ENCODE data around the gene CAMTA1.

The CAMTA1 gene

DNA sequence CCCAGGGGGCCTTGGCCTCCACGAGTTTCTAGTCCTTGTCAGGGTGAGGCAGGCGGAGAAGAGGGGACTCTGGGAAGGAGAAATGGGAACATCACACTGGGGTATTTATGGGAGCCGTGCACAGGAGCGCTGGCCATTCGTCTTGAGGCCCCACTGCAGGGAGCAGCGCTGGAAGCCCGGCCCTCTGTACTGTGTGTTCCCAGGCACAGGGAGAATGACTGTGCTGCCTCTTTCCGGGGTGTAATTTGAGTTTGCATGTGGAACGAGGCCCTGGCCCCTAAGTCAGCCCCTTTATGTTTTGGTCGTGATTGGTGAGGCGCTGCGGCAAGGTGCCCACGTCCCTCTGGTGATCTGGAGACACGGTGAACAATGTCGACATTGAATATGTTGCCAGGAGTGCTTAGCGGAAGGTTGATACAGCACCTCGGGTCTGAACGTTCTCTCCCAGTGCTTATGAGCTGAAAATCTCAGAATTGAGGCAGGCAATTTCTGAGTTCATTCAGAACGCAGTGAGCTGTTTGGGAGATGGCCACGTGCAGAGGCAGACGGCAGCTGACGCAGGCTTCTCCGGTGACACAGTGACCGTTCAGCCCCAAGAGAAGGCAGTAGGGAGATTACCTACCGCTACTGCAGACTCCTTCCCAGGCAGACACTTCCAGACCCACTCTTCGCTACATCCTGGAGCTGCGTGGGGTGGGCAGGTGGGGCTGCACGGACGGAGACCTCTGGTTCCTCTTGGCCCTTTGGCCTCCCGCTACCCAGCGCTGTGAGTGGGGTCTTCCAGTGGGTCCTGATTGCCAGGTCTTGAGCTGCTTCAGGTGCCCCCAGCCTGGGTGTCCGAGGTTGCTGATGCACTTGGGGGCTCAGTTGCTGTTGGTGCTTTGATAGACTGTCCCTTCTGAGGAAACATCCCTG is 265.8 kb downstream of the CAMTA1 start:
- no peak for DNase-seq

DNA sequence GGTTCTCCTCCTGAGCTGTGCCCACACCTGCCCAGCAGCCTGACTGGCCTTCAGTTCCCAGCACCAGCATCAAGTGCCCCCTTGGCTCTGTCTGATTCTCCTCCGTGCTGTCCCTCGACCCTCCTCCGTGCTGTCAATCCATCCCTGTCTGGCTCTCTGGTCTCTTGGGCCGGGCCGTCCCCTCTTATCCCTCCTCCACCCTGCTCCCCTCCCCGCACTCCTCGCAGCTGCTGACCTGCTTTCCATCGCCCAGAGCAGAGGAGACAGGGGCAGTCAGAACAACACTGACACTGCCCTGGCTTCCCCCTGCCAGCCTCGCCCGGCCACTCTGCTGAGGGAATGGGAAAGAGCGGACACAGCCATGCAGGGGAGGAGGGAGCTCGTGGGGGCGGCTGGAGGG is 267.4 kb downstream of the CAMTA1 start:
- no peak for DNase-seq

DNA sequence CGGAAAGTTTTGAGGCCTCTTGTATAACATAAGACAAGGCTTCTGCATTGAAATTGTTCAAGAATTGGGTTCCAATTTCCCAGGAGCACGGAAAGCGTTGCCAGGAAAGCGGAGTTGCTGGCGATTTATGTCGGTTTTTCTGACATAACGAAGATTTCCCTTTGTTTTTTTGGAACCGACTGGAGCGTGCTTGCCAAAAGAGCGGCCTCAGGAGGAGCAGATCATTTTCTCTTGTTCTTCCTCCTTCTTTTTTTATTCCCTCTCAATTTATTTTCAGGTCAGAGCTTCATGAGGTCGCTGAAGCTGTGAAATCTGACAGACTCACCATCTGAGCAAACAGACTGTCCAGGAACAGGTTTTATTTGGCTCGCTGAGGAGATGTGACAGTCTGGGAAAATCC is 275.5 kb downstream of the CAMTA1 start:
- no peak for DNase-seq

DNA sequence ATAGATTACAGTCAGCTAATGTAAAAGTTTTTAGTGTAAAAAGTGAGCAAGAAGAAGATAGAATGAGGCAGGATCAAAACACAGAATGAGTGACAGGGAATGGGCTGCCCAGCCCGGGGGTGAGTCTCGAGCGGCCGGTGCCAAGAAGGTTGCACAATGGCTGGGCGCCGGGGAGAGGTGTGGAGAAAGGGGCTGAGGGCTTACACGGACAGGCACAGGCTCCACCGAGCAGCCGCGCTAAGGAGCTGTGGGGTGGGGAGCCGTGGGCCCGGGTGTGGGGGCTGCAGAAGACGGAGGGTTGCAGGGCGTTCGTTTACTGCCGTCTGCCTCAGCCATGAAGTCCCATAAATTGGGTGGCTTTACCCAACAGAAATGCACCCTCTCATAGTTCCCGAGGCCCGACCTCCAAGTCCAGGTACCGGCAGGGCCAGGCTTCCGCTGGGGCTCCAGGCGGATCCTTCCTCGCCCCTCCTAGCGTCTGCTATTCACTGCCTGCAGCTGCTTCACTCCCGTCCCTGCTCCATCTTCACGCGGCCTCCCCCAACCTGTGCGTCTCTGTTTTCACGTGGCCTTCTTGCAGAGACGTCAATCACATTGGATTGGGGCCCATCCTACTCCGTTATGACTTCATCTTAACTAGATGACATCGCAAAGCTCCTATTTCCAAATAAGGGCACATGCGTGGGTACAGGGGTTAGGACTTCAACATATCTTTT is 277.2 kb downstream of the CAMTA1 start:
- no peak for DNase-seq

DNA sequence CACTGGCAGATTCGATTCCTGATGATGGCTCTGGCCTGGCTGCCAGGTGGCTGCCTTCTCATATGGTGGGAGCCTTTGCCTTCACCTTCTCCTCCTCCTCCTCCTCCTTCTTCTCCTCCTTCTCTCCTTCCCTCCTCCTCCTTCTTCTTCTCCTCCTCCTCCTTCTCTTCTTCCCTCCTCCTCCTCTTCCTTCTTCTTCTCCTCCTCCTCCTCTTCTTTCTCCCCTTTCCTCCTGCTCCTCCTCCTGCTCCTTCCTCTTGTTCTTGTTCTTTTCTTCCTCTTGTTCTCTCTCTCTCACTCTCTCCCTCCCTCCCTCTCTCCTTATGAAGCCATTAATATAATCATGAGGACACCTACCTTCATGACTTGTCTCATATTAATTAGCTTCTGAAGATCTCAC is 278.7 kb downstream of the CAMTA1 start:
- DNase-seq: no peak

DNA sequence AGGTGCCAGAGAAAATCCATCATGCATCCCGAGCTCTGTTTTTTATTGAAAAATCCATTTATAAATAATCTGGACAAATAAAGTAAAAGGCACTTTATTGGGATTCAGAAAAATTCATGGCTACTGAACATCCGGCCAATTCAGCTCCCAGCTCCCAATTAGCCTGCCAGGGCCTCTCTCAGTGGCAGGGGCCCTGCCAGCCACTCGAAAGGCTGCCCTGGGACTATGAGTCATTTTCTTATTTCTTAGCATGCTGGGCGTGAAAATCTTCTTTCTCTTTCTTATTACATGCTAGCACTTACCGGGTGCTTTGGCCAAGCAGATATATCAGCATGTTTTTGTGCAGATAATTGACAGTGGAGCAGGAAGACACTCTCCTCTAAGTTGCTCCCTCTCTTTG is 283.3 kb downstream of the CAMTA1 start:
- DNase-seq: no peak

DNA sequence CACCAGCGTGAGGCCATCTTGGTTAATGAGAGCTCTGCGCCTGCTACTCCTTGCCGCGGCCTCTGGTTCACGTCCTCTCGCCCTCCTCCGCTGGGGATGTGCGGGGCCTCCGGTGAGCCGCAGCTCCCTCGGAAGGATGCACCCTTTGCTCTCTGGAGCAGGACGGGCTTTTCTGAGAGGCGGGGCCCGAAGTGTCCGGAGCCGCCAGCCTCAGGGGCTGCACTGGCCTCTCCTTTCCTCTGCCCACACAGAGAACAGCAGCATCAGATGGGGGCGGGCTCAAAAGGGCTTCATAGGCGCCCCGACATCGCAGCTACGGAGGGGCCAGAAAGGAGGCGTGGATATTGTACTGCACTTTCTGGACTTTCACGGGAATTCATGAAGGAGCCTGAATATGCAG is 284.7 kb downstream of the CAMTA1 start:
- no peak for DNase-seq

DNA sequence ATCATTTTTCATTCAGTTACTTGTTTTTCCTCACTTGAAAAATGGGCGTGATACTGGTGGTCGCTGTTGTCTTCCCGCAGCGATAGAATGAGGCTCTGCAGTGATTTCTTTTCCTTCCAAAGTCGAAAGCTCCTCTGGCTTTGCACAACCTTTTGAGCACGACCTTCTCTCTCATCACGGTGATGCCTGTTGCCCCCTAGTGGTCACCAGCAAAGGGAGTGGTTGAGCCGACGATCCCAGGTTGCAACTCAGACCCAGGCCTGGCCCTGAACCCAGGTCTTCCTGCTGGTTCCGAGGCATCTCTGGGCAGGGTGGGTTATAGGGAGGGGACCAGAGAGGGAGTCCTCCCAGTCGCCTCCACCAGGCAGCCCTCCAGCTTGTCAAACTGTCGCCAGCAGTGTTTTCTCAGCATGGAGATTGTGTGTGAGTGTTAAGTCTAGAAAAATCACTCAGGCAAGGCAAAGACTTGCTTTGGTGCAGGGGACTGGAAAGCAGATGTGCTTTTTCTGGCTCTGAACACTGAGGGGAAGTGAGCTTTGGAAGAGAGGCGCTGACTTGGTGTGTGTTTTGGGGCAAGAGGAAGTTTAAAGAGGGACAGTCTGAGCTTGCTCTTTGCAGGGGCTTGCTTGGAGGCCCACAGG is 285.3 kb downstream of the CAMTA1 start:
- peak; percentile 15 for DNase-seq

DNA sequence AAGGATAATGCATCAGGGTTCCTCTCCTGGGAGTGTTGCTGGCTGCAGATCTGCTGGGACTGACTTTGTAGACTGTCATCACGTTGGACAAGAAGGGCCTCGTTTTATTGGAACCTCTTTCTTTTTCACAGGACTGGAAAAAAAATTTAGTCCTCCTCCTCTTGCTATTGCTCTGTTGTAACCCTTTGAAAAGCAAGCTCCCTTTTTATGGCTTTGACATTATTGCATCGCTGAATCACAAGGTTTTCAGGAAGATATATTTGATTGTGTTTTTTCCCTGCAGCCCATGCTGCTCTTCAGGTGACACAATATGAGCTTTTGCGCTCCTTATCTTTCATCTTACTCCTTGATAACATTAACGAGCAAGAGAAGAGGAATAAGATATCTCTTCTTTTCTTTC is 290.9 kb downstream of the CAMTA1 start:
- no peak for DNase-seq

DNA sequence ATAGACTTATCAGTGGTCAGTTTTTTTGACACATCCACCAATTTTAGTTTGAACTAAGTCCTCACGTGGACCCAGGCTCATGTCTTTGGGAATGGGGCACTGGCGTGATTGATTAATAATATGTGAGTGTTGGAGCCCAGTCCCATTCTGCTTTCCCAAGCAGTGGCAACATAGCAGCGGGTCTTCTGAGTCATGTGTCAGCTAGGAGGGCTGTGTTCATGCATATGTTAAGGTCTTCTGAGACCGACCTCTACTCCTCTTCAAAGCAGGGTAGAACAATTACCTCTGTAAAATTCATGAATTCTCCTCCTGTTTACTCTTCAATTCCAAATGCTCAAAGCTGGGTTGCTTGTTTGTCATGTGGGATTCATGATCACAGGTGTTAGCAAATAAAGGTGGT is 291.3 kb downstream of the CAMTA1 start:
- no peak for DNase-seq

DNA sequence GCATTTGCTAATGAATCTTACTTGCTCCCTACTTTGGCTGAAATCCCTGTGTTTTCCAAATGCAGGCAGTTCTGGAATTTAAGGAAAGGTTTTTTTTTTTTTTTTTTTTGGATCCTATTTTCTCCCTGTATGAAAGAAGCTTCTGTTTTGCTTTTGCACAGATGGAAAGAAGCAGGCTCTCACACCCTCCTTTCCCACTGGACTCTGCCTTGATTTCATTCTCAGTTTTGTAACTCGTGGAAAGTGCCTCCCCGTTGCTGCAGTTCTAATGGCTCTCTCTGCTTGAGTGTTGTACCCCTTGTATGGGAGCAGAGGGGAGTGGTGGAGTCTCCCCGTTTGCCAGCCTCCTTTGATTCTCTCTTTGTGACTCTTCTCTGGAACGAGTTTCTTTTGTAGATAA is 291.9 kb downstream of the CAMTA1 start:
- DNase-seq: no peak

DNA sequence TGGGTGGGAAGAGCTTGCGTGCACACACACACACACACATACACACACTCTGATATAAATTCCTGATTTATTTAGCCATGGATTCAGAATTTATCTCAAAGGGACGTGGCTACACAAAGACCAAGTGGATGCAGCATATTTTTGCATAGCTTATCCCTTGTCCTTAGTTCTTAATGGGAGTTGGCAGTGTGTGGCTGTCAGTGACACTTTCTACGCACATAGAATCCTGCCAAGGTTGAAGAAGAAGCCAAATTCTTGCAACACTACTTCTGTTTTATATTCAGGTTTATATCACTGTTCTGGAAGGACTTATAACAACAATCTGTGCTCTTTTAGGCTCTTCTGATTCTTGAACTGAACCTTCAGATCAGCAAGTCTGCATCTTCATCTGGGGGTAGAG is 292.7 kb downstream of the CAMTA1 start:
- DNase-seq: no peak

DNA sequence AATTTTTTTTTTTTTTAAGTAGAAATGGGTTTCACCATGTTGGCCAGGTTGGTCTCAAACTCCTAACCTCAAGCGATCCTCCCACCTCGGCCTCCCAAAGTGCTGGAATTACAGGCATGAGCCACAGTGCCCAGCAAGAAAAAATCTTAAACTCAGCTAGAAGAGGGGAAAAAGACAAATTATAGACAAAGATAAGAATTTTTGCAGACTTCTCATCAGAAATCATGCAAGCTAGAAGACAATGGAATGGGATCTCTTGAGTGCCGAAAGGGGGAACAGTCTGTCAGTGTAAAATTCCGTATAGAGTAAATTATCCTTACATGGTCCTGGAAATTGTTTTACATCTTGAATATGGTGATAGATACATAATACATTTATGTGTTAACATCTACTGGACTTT is 294.4 kb downstream of the CAMTA1 start:
- no peak for DNase-seq

DNA sequence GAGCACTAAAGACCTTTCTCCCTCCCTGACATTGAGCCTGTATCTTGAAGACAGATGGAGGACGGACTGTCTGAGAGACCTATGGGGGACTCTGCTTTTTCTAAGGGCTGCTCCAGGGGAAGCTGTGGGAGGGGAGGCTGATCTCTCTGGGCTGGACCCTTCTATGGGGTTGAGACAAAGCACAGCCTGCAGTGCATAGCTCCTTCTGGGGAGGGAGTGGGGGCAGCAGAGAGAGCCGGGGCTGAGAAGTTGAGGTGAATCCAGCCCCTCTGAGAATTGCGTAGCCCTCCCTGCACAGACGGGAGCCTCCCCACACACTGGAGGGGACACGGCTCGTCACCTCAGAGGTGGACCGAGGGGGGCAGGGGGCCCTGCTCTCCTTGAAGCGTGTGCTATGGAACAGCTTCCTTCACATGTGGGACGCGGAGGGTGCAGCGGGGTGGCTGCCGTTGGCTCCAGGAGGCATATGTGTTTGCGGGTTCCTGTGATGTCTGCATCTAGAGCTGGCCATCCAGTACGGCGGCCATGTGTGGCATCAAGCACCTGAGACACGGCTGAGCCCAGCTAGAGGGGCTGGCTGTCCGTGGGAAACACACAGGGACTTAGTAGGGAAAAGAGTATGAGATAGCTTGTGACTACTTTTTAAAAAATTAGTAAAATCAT is 299.1 kb downstream of the CAMTA1 start:
- no peak for DNase-seq

DNA sequence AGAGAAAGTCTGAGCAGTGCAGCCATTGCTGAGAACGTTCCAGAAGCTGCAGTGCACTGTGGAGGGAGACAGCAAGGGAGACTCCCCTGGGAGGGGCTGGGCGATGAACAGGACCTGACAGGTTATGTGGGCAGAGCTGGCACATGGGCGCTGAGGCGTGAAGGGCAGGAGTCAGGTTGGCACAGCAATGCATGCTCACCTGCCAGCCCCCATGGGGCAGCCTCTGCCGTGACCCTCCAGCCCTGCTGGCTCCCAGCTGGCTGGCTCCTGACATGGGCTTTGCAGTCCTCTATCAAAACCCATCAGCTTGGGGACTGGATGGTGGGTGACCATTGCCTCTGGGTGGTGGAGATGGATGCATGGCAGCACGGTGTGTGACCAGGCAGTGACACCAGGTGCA is 300.3 kb downstream of the CAMTA1 start:
- no peak for DNase-seq

DNA sequence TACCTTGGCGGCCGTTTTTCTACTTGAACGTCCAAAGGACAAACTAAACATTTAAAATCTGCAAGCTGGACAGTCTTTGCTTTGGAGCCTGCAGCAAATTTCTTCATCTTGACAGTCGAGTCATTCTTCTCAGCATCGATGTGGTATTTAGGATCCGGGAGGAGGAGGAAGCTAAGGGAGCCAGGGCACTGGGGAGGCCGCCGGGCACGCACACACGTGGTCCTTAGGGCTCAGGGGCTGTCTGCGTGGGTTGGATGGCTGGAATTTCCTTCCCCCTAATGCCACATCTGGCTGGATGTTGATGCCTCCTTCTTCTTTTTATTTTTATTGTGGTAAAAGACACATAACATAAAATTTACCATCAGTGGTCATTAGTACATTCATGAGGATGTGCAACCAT is 300.9 kb downstream of the CAMTA1 start:
- DNase-seq: no peak

DNA sequence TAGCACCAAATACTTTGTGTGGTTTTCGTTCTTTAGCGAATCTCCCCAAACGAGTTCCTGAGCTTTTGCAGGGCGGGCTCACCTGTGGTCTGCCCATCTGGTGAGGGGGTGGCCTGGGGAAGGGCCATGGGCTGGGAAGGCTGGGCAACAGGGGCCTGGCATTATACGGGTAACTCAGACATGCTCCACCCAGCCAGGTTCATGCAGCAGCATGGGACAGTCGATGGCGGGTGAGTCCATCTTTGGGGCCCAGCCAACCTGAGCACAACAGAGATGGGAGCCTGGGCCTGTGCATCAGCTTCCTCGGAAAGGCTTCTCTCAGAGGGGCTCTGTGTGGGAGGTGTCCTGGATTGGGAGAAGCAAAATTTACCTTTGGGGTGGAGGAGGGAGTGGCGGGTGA is 302.6 kb downstream of the CAMTA1 start:
- no peak for DNase-seq

DNA sequence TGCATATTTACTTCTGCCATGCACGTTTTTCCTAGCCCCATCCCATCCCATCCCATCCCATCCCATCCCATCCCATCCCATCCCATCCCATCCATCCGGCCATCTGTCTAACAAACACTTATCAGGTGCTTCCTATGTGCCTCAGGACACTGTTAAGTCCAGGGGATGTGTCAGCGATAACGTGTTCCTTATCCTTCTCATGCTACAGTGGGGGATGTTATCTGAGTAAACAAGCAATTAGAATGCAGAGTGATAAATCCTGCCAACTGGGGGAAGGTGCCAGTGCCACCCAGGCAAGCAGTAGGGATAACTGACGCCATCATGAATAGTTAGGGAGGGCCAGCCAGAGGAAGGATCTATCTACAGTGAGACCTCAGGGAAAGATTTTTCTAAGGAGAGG is 304.2 kb downstream of the CAMTA1 start:
- DNase-seq: no peak

DNA sequence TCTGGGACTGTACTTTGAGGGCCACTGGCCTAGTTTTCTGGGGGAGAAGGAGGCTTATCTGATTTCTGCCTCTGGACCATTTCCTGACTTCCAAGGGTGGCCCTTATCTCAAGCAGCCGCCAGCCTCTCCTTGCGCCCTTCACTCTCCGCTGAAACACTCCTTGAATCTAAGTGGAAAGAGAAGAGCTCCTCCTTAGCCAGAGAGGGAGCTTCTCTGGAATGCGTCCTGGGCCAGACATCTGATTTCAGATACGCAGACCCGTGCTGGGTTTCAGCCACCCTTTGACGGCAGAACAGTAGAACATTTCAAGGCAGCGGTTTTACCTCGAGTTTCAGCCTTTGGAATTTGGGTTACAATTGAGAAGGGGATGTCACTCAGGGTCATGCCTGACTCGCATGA is 308.0 kb downstream of the CAMTA1 start:
- DNase-seq: no peak

DNA sequence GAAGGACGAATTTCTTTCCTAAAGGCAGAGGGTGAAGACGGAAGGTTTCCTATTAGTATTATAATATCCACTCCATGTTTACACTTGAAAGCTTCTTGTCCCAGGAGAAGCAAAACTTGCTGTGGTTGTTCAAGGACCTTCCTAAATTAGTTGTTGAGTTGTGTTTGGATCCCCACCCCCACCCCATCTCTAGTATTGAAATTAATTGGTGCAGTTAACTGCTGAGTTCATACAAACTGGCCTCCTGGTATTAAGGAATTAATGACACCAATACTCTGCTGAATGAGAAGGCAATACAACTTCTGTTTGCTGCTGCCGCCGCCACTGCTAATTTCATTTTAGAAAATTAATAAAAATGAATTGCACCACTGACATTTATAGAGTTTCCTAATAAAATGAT is 308.8 kb downstream of the CAMTA1 start:
- no peak for DNase-seq

DNA sequence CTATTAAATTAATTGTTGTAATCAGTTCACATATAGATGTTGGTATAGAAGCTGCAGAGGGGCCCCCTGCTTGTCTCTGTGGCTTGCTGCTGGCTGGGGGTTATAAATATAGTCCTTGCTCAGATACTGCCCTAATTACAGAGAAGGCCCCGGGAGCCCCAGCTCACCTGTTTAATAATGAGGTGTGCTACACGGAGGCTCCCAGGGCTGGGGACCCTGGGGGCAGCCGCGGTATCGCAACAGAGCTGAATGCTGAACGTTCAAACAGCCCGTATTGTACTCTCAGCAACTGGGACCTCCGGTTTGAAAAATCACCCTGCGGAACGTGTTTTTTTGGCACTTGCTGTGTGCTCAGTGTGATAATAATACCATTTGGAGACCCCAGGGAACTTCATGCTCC is 309.3 kb downstream of the CAMTA1 start:
- no peak for DNase-seq

DNA sequence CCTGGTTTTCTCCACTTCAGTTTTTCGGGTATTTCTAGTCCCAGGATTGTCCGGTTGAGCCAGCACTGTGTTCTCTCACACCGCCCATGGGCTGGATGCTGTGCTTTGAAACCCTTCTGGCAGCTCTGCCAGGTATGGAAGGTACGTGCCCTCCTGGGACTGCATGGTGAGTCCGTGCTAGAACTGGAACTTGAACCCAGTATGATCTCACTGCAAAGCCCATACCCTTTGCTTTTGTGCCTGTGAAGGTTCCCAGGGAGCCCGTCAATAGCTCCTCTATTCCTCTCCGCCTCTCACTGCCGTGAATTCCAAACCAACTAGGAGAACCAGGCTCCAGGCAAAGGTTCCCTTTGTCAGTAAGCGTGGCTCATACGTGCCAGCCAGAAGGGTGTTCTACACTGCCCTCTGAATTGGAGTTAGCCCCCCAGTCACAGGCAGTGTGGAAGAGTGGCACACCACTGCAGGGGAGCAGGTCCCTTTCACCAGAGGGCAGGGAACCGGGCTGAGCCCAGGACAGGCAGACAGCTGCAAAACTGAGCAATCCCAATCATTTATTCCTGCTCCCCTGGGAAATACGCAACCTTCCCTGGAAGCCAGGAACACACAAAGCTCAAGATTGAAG is 310.2 kb downstream of the CAMTA1 start:
- no peak for DNase-seq

Measured in GOT3 (cell line).